ENCODE results near the gene VASH1. TPM values are rescaled to one million over a fixed set of nuclear protein-coding genes. Genes with fewer than 3 reads are reported as not detected.
A peak's percentile ranks its signal among the peaks of the same experiment; 100 is the strongest.

Gene VASH1
- total RNA-seq, 1 experiment from 2014 or later: 1.4 TPM

- H3K4me3 Mint-ChIP-seq (ENCODE audit: low read depth, unreplicated experiment): no peak overlapping the region
- no peaks in the 10 kb centered on the region for H3K9me3 Mint-ChIP-seq (ENCODE audit: low read depth, unreplicated experiment)
- no peak overlapping the region for H3K27ac Mint-ChIP-seq (ENCODE audit: unreplicated experiment)
- no peaks in the 10 kb centered on the region for H3K4me1 Mint-ChIP-seq (ENCODE audit: low read depth, unreplicated experiment)
- TF ChIP-seq, protein P1, sequence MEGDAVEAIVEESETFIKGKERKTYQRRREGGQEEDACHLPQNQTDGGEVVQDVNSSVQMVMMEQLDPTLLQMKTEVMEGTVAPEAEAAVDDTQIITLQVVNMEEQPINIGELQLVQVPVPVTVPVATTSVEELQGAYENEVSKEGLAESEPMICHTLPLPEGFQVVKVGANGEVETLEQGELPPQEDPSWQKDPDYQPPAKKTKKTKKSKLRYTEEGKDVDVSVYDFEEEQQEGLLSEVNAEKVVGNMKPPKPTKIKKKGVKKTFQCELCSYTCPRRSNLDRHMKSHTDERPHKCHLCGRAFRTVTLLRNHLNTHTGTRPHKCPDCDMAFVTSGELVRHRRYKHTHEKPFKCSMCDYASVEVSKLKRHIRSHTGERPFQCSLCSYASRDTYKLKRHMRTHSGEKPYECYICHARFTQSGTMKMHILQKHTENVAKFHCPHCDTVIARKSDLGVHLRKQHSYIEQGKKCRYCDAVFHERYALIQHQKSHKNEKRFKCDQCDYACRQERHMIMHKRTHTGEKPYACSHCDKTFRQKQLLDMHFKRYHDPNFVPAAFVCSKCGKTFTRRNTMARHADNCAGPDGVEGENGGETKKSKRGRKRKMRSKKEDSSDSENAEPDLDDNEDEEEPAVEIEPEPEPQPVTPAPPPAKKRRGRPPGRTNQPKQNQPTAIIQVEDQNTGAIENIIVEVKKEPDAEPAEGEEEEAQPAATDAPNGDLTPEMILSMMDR (IDR thresholded peaks at IDR 0.05; ENCODE audit: unreplicated experiment): no peak
- CTCF ChIA-PET: interaction anchor here (1.1 to 2.6 kb wide), 6 partner anchors 12 to 76 kb away, joined by 3 to 30 read pairs (median 4); no protein-coding TSS in a partner anchor
- H3K27me3 Mint-ChIP-seq (ENCODE audit: unreplicated experiment): no peaks in the 10 kb centered on the region
- peaks cover 10% of the 10 kb centered on the region for H3K36me3 Mint-ChIP-seq (ENCODE audit: insufficient read depth, unreplicated experiment)
- BruUV-seq (replicated peaks): no TSS peak
- intact Hi-C loops (cut with micrococcal nuclease; ENCODE audit: unreplicated experiment): loop anchor here (1.0 kb wide), 1 partner anchor 74 kb away; no protein-coding TSS in a partner anchor
- DNase-seq: no peak
These were observed 23.1 kb downstream of the VASH1 start for GRCh38 chr14:76784266-76784874.

GRCh38 chr14:76784881-76785280 lies 23.6 kb downstream of the VASH1 start:
- no peak overlapping the region for H3K4me3 Mint-ChIP-seq (ENCODE audit: low read depth, unreplicated experiment)
- TF ChIP-seq, protein P1 (IDR thresholded peaks at IDR 0.05; ENCODE audit: unreplicated experiment): peak; percentile 48
- peaks cover 10% of the 10 kb centered on the region for H3K36me3 Mint-ChIP-seq (ENCODE audit: insufficient read depth, unreplicated experiment)
- no peak overlapping the region for H3K27ac Mint-ChIP-seq (ENCODE audit: unreplicated experiment)
- intact Hi-C loops (cut with micrococcal nuclease; ENCODE audit: unreplicated experiment): loop anchor here (1.0 kb wide), 1 partner anchor 75 kb away; no protein-coding TSS in a partner anchor
- no peaks in the 10 kb centered on the region for H3K27me3 Mint-ChIP-seq (ENCODE audit: unreplicated experiment)
- peak; percentile 83 for DNase-seq
- BruUV-seq (replicated peaks): no TSS peak
- CTCF ChIA-PET: interaction anchor here (1.1 to 2.6 kb wide), 6 partner anchors 11 to 77 kb away, joined by 3 to 30 read pairs (median 4); no protein-coding TSS in a partner anchor
- H3K4me1 Mint-ChIP-seq (ENCODE audit: low read depth, unreplicated experiment): no peaks in the 10 kb centered on the region
- no peaks in the 10 kb centered on the region for H3K9me3 Mint-ChIP-seq (ENCODE audit: low read depth, unreplicated experiment)

- peaks cover 10% of the 10 kb centered on the region for H3K36me3 Mint-ChIP-seq (ENCODE audit: insufficient read depth, unreplicated experiment)
- H3K27me3 Mint-ChIP-seq (ENCODE audit: unreplicated experiment): no peaks in the 10 kb centered on the region
- H3K27ac Mint-ChIP-seq (ENCODE audit: unreplicated experiment): no peak overlapping the region
- no peaks in the 10 kb centered on the region for H3K9me3 Mint-ChIP-seq (ENCODE audit: low read depth, unreplicated experiment)
- BruUV-seq (replicated peaks): no TSS peak
- no peak for DNase-seq
- CTCF ChIA-PET: no interaction called here
- intact Hi-C loops (cut with micrococcal nuclease; ENCODE audit: unreplicated experiment): no loop called here
- TF ChIP-seq, protein P1 (IDR thresholded peaks at IDR 0.05; ENCODE audit: unreplicated experiment): no peak
- no peaks in the 10 kb centered on the region for H3K4me1 Mint-ChIP-seq (ENCODE audit: low read depth, unreplicated experiment)
- no peak overlapping the region for H3K4me3 Mint-ChIP-seq (ENCODE audit: low read depth, unreplicated experiment)
These were observed 25.3 kb downstream of the VASH1 start for GRCh38 chr14:76786601-76787000.

DNA sequence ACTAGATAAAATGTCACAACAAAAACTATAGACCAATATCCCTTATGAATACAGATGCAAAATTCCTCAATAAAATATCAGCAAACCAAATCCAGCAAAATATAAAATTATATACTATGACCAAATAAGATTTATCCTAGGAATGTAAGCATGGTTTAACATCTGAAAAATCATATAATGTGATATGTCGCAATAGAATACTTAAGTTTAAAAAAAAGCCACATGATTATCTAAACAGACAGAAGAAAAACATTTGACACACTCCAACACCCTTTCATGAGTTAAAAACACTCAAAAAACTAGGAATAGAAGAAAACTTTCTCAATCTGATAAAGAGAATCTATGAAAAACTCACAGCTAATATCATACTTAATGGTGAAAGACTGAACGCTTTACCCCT lies 31.2 kb downstream of the VASH1 start:
- H3K36me3 Mint-ChIP-seq (ENCODE audit: insufficient read depth, unreplicated experiment): peaks cover 12% of the 10 kb centered on the region
- TF ChIP-seq, protein P1 (IDR thresholded peaks at IDR 0.05; ENCODE audit: unreplicated experiment): no peak
- H3K4me3 Mint-ChIP-seq (ENCODE audit: low read depth, unreplicated experiment): no peak overlapping the region
- CTCF ChIA-PET: no interaction called here
- H3K4me1 Mint-ChIP-seq (ENCODE audit: low read depth, unreplicated experiment): no peaks in the 10 kb centered on the region
- H3K27ac Mint-ChIP-seq (ENCODE audit: unreplicated experiment): no peak overlapping the region
- H3K9me3 Mint-ChIP-seq (ENCODE audit: low read depth, unreplicated experiment): no peaks in the 10 kb centered on the region
- intact Hi-C loops (cut with micrococcal nuclease; ENCODE audit: unreplicated experiment): no loop called here
- H3K27me3 Mint-ChIP-seq (ENCODE audit: unreplicated experiment): no peaks in the 10 kb centered on the region
- no TSS peak for BruUV-seq (replicated peaks)
- no peak for DNase-seq
